Ovary (tissue), 9 donors: ENCODE measurements around the gene KRTAP5-7. TPM values are rescaled to one million over a fixed set of nuclear protein-coding genes. Genes with fewer than 3 reads are reported as not detected.

Experiments
- DNase-seq, 5 donors: peaks; one replicate each; pipeline ENCODE4 v3.0.0-alpha.2; 2019 to 2020
- H3K27ac ChIP-seq, 2 donors: fragments of 200-600 bp; one replicate each; pipeline versions ENCODE4 v1.5.1 to v1.8.0; 2019 to 2022
- H3K27me3 ChIP-seq: fragments of 200-600 bp; one replicate; pipeline ENCODE4 v1.8.0; 2022
- H3K36me3 ChIP-seq: fragments of 200-600 bp; sonication (generic); one replicate; pipeline ENCODE4 v1.5.1; 2019
- H3K4me1 ChIP-seq: one replicate; pipeline ENCODE4 v1.8.1; 2013; ENCODE audit warnings: mild to moderate bottlenecking, moderate library complexity; ENCODE audit not compliant: insufficient read depth
- H3K4me3 ChIP-seq: fragments of 200-600 bp; sonication (generic); one replicate; pipeline ENCODE4 v1.5.1; 2017
- H3K9me3 ChIP-seq, 2 donors: fragments of 200-600 bp in 1 of 2; sonication (generic) in 1 of 2; one replicate each; pipeline versions ENCODE4 v1.5.1 to v1.8.1; 2013 to 2019; ENCODE audit warnings: mild to moderate bottlenecking in 1 of 2, moderate library complexity in 1 of 2
- CTCF ChIP-seq, 3 donors: fragments of 450-650 bp in 2 of 3; fragments of 200-600 bp in 1 of 3; IDR thresholded peaks; one replicate each; pipeline versions ENCODE4 v1.5.1 to v1.8.0; 2016 to 2022; ENCODE audit warnings: antibody characterized with exemption in 3 of 3, mild to moderate bottlenecking in 1 of 3
- EP300 ChIP-seq: sonication (generic); formaldehyde crosslinking; IDR thresholded peaks from one replicate; pipeline ENCODE4 v1.6.1; 2017; ENCODE audit warnings: antibody characterized with exemption
- POLR2A ChIP-seq: fragments of 450-650 bp; IDR thresholded peaks from one replicate; pipeline ENCODE4 v1.6.1; 2017; ENCODE audit warnings: antibody characterized with exemption, mild to moderate bottlenecking, moderate library complexity
- WGBS, 3 donors: extraction: QIAGEN DNeasy Blood & Tissue Kit in 1 of 3; methylation state at CpG; one replicate each; pipeline versions ENCODE4 v1.1.5 to v1.1.7; 2013 to 2017; 5-methylcytosine and 5-hydroxymethylcytosine counted together
- intact Hi-C, 4 donors: fragments of 100-400 bp; cut with DNase I; formaldehyde crosslinking; loops; one replicate each; pipeline versions ENCODE4 v1.11.0 to v1.15.1; 2022 to 2023
- polyA plus RNA-seq, 2 donors: library from polyadenylated mRNA; stranded (reverse); fragments of 200-250 nt in 1 of 2; fragments of 350-450 nt in 1 of 2; fragmentation: Illumina TruSeq in 1 of 2; extraction: RNeasy Lipid Tissue Mini Kit (QIAGEN cat#74804) in 1 of 2; gene quantifications; one replicate each; pipeline ENCODE4 v1.2.3, GENCODE V29; 2013 to 2014
- total RNA-seq, 7 donors: library from RNA; depleted of rRNA in 2 of 7; stranded (reverse); fragments of >200 nt in 2 of 7; fragmentation: NEBNext Ultra II Directional in 3 of 7; extraction: Animal tissue kit (Norgen Biotek cat#: 25700) in 3 of 7; gene quantifications; one replicate each; pipeline versions ENCODE4 v1.1.0 to v1.2.4, GENCODE V29; 2016 to 2023
- donor health status: DM: no; HTN: no; CAD: no; lungs with moderate emphysema.
- donor health status: DM: no; HTN: no; CAD: no.
- donor health status: Bipolar disorder and iron deficiency.
- donor health status: DM: yes; HTN: yes; CAD: no.
- donor health status: DM: no; HTN: no; CAD: no.
- donor health status: DM: yes; HTN: yes; CAD: no.

The KRTAP5-7 gene
- total and polyA plus RNA-seq, 9 donors = 0.22 to 0.27 (median 0.23) TPM; not detected in 5

- H3K9me3 ChIP-seq = peaks cover 0 to 3% of the 10 kb centered on the region in 2 donors
- no peak overlapping the region for H3K27ac ChIP-seq
- H3K36me3 ChIP-seq = no peaks in the 10 kb centered on the region
- WGBS, 3 donors = 84 to 96% (median 94%) methylated on average over 10 of the region's 10 CpGs
- no peak overlapping the region for H3K4me3 ChIP-seq
- no peaks in the 10 kb centered on the region for H3K4me1 ChIP-seq
- no peaks in the 10 kb centered on the region for H3K27me3 ChIP-seq
- no peak for DNase-seq
- TF ChIP-seq CTCF (IDR thresholded peaks at IDR 0.05) = no peak
- no peak for TF ChIP-seq POLR2A
- no peak for TF ChIP-seq EP300
- intact Hi-C loops = no loop called here
Observed at GRCh38 chr11:71502026-71502425, 25.0 kb upstream of the KRTAP5-7 start.

GRCh38 chr11:71502871-71503435 is 24.1 kb upstream of the KRTAP5-7 start:
- intact Hi-C loops = no loop called here
- TF ChIP-seq POLR2A (no peak), CTCF (IDR thresholded peaks at IDR 0.05) (no peak), EP300 (no peak)
- Histone ChIP-seq H3K4me1 (no peaks in the 10 kb centered on the region), H3K36me3 (no peaks in the 10 kb centered on the region), H3K4me3 (no peak overlapping the region), H3K9me3 (peaks cover 0 to 3% of the 10 kb centered on the region in 2 donors), H3K27ac (no peak overlapping the region), H3K27me3 (no peaks in the 10 kb centered on the region)
- 94 to 97% (median 96%) methylated on average over 15 of the region's 15 CpGs for WGBS, 3 donors
- no peak for DNase-seq

GRCh38 chr11:71504531-71504930 is 22.5 kb upstream of the KRTAP5-7 start:
- WGBS, 3 donors = 68 to 71% (median 70%) methylated on average over 10 of the region's 10 CpGs
- no peak overlapping the region for H3K27ac ChIP-seq
- H3K4me1 ChIP-seq = no peaks in the 10 kb centered on the region
- no peak for TF ChIP-seq CTCF (IDR thresholded peaks at IDR 0.05)
- H3K36me3 ChIP-seq = no peaks in the 10 kb centered on the region
- peaks cover 0 to 3% of the 10 kb centered on the region in 2 donors for H3K9me3 ChIP-seq
- H3K4me3 ChIP-seq = no peak overlapping the region
- H3K27me3 ChIP-seq = no peaks in the 10 kb centered on the region
- intact Hi-C loops = no loop called here
- DNase-seq = no peak

DNA sequence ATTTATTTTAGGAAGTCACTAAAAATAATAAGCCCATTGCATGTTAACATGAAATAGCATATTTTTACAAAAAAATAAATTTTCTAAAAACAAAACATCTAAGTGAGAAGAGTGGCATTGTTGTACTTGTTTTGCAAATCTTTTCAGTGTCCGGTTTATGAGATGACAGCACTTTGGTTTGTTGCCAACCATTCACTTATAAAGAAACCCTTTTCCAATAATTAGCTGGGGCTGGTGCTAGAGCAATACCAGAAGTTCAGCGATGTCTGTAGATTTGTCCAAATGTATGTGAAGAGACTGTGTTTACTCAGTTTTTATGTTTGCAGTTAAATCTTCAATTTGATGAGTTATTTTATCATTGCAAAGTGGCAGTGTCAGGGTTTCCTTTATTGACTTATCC is 22.1 kb upstream of the KRTAP5-7 start:
- no peaks in the 10 kb centered on the region for H3K27me3 ChIP-seq

More for the DNA sequence above, 22.1 kb upstream of the KRTAP5-7 start:
- H3K4me3 ChIP-seq = no peak overlapping the region
- TF ChIP-seq CTCF (IDR thresholded peaks at IDR 0.05) (no peak), EP300 (no peak), POLR2A (no peak)
- H3K36me3 ChIP-seq = no peaks in the 10 kb centered on the region
- H3K27ac ChIP-seq = no peak overlapping the region
- intact Hi-C loops = no loop called here
- 62 to 70% (median 69%) methylated on average over 2 of the region's 2 CpGs for WGBS, 3 donors
- DNase-seq = no peak
- H3K9me3 ChIP-seq = peaks cover 0 to 7% of the 10 kb centered on the region in 2 donors
- H3K4me1 ChIP-seq = no peaks in the 10 kb centered on the region
